ENCODE measurements around the gene CHD6. TPM values are rescaled to one million over a fixed set of nuclear protein-coding genes. Genes with fewer than 3 reads are reported as not detected.

Gene CHD6
- total and polyA plus RNA-seq, 8 donors, result 9.8 to 32.6 (median 19.5) TPM

DNA sequence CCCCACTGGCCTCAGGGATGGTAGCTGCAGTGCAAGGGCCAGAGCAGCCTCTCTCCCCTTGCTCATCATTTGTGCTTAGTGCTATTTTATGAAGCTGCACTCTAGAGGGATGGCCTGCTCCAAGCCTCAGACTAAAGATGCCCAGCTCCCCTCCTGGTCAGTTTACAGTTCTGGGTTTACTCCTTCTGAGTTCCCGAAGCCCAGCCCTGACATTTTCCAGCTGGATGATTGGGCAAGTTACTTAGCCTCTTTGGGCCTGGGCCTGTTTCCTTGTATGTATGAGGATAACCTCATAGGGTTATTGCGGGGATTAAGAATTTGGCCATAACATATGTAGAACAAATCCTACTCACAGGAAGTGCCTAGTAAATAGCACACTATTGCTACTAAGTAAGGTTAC, 219.8 kb downstream of the CHD6 start:
- Histone ChIP-seq H3K4me3 (no peak overlapping the region), H3K27me3 (no peaks in the 10 kb centered on the region), H3K27ac (no peak overlapping the region), H3K9me3 (no peaks in the 10 kb centered on the region), H3K4me1 (no peaks in the 10 kb centered on the region), H3K36me3 (peaks cover 0 to 4% (median 0%) of the 10 kb centered on the region in 3 donors)
- DNase-seq (no peak), ATAC-seq (peak in 2 of 4 donors; percentile 36), FAIRE-seq (no peak)
- WGBS, 2 donors, result 89 to 96% methylated on average over 2 of the region's 2 CpGs
- intact Hi-C loops (cut with DNase I), result no loop called here
- TF ChIP-seq, protein P1, sequence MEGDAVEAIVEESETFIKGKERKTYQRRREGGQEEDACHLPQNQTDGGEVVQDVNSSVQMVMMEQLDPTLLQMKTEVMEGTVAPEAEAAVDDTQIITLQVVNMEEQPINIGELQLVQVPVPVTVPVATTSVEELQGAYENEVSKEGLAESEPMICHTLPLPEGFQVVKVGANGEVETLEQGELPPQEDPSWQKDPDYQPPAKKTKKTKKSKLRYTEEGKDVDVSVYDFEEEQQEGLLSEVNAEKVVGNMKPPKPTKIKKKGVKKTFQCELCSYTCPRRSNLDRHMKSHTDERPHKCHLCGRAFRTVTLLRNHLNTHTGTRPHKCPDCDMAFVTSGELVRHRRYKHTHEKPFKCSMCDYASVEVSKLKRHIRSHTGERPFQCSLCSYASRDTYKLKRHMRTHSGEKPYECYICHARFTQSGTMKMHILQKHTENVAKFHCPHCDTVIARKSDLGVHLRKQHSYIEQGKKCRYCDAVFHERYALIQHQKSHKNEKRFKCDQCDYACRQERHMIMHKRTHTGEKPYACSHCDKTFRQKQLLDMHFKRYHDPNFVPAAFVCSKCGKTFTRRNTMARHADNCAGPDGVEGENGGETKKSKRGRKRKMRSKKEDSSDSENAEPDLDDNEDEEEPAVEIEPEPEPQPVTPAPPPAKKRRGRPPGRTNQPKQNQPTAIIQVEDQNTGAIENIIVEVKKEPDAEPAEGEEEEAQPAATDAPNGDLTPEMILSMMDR (IDR thresholded peaks at IDR 0.05), result no peak

DNA sequence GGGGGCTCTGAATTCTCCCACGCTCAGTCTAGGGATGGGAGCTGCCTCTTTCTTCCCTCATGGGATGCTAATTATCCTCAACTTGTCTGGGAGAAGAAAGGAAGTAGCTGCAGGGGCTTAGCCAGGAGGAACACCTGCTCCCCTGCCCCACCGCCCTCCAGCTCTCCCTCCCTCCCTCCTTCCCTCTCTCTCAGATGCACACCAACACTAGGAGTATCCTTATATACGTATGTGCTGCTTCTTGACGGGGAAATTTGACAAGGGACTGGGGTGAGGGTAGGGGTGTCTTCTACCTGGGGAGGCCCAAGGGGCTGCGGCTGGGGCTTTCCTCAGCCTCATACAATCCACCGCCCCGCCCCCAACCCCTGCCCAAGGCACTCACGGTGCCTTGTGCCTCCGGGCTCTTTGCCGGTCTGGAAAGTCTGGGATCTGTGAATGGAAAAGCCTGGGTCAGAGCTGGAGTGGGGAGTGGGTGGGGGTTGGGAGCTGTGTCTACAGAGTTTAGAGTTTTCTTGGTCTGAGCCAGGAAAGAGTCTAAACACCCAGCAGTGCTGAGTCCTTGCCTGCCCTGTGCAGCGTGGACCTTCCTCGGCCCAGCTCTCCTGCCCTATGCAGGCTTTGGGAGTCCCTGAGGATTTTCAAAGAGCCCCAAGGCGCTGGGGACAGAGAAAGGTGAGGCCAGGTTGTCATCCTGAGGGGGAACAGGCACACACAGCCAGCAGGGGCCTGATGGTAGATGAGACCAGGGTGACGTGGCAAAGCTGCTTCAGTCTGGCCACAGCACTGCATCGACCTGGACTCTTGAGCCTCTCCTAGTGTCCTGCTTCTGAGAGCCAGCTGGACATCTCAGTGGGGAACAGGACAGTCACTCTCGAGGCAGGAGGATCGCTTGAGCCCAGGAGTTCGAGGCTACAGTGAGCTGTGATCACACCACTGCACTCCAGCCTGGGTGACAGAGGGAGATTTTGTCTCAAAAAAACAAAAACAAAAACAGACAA, 222.2 kb downstream of the CHD6 start:
- TF ChIP-seq, protein P1 (IDR thresholded peaks at IDR 0.05), result no peak
- Histone ChIP-seq H3K36me3 (no peaks in the 10 kb centered on the region), H3K27me3 (no peaks in the 10 kb centered on the region), H3K9me3 (no peaks in the 10 kb centered on the region), H3K4me1 (no peaks in the 10 kb centered on the region), H3K27ac (no peak overlapping the region), H3K4me3 (no peak overlapping the region)
- ATAC-seq (no peak), DNase-seq (no peak), FAIRE-seq (no peak)
- intact Hi-C loops (cut with DNase I), result no loop called here
- WGBS, 2 donors, result 61 to 64% methylated on average over 18 of the region's 18 CpGs

- Histone ChIP-seq H3K4me1 (no peaks in the 10 kb centered on the region), H3K4me3 (no peak overlapping the region), H3K27me3 (no peaks in the 10 kb centered on the region), H3K36me3 (no peaks in the 10 kb centered on the region), H3K27ac (no peak overlapping the region), H3K9me3 (no peaks in the 10 kb centered on the region)
- intact Hi-C loops (cut with DNase I), result no loop called here
- DNase-seq (no peak), FAIRE-seq (no peak), ATAC-seq (no peak)
- TF ChIP-seq, protein P1 (IDR thresholded peaks at IDR 0.05), result no peak
- WGBS, 2 donors, result 72 to 82% methylated on average over 9 of the region's 9 CpGs
Observed at GRCh38 chr20:41394931-41395666, 223.1 kb downstream of the CHD6 start.

DNA sequence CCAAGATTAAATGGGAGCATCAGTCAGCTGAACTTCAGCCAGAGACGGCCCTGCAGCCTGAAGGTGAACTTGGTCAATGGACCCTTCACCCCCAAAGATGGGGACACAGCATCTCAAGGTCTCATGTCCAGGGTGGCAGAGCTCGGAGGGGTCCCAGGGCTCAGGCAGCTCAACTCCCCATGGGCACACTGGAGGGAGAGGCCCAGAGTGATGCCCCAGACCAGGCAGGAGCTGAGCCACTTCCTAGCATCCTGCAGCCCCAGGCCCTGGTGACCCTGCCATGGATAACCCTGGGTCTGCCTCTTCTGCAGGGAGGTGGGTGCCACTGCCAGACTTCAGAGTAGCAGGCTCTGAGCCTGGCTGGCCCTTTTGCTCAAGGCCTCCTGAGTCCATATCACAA, 224.1 kb downstream of the CHD6 start:
- no peak for FAIRE-seq
- TF ChIP-seq, protein P1 (IDR thresholded peaks at IDR 0.05), result no peak
- no peak for DNase-seq
- intact Hi-C loops (cut with DNase I), result no loop called here
- Histone ChIP-seq H3K27me3 (no peaks in the 10 kb centered on the region), H3K4me3 (no peak overlapping the region), H3K9me3 (no peaks in the 10 kb centered on the region), H3K36me3 (no peaks in the 10 kb centered on the region), H3K27ac (no peak overlapping the region), H3K4me1 (no peaks in the 10 kb centered on the region)
- 82 to 92% methylated on average over 2 of the region's 2 CpGs for WGBS, 2 donors
- no peak for ATAC-seq

Measured in pancreas (tissue), 10 donors.